ENCODE results near the gene HSD17B1. TPM values are rescaled to one million over a fixed set of nuclear protein-coding genes. Genes with fewer than 3 reads are reported as not detected.

HSD17B1 gene
- total and polyA plus RNA-seq, 2 experiments from 2014 or later: 2.3 to 3.0 TPM

DNA sequence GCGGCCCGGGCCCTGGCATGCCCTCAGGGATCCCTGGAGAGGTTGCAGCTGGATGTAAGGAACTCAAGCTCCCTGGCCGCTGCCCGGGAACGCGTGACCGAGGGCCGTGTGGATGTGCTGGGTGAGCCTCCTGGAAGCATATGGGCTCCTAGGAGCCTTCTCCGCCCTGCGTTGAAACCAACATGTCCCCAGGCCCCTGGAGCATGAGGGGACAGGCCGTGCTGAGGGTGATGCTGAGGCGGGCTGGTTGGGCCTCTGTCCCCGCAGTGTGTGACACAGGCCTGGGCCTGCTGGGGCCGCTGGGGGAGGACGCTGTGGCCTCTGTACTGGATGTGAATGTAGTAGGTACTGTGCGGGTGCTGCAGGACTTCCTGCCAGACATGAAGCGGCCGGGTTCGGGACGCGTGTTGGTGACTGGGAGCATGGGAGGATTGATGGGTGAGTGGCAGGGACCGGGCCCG, 5.7 kb upstream of the HSD17B1 start:
- Histone ChIP-seq H3K36me3 (ENCODE audit: low read depth) (no peaks in the 10 kb centered on the region; the same call in 1 of the 2 replicates), H3K4me1 (ENCODE audit: insufficient read depth) (no peaks in the 10 kb centered on the region), H4K20me1 (ENCODE audit: insufficient read depth) (no peaks in the 10 kb centered on the region), H3K27me3 (replicated peaks; ENCODE audit: insufficient read depth) (no peaks in the 10 kb centered on the region), H3K4me2 (ENCODE audit: unreplicated experiment) (no peak overlapping the region), H3K9ac (no peak overlapping the region), H3K4me3 (no peak overlapping the region), H3F3A (ENCODE audit: insufficient read depth) (0 out of 2 replicates have a peak, but pooled peaks cover 7% of the 10 kb centered on the region), H2AFZ (no peak overlapping the region), H3K27ac (no peak overlapping the region), H3K79me2 (ENCODE audit: insufficient read depth) (peaks cover 9% of the 10 kb centered on the region; the same call in 1 of the 2 replicates), H3K9me3 (ENCODE audit: low read depth) (no peaks in the 10 kb centered on the region), H3K9me2 (ENCODE audit: insufficient read depth) (no peaks in the 10 kb centered on the region)
- in situ Hi-C loops (cut with MboI): no loop called here
- DNase-seq: no peak
- TF ChIP-seq EZH2 (IDR thresholded peaks at IDR 0.05; ENCODE audit: insufficient read depth, poor library complexity, severe bottlenecking): no peak
- WGBS, 2 experiments (ENCODE audit: low coverage in 1 of 2, low lambda C conversion rate in 2 of 2, missing lambda C conversion rate in 2 of 2): 78 to 84% methylated on average over 21 to 22 of the region's 23 CpGs

GRCh38 chr17:42547698-42548069, 5.0 kb upstream of the HSD17B1 start:
- no peaks in the 10 kb centered on the region for H3K36me3 ChIP-seq (ENCODE audit: low read depth)
- no peak overlapping the region for H3K9ac ChIP-seq
- no peak overlapping the region for H2AFZ ChIP-seq
- H3K79me2 ChIP-seq (ENCODE audit: insufficient read depth): peaks cover 9% of the 10 kb centered on the region; the same call in 1 of the 2 replicates
- no peak overlapping the region for H3K4me2 ChIP-seq (ENCODE audit: unreplicated experiment)
- no peak overlapping the region for H3K27ac ChIP-seq
- H3K9me3 ChIP-seq (ENCODE audit: low read depth): no peaks in the 10 kb centered on the region
- no peak overlapping the region for H3K4me3 ChIP-seq
- no peak for TF ChIP-seq EZH2phosphoT487 (IDR thresholded peaks at IDR 0.05; ENCODE audit: insufficient read depth, low read depth)
- in situ Hi-C loops (cut with MboI): no loop called here
- H3F3A ChIP-seq (ENCODE audit: insufficient read depth): 0 out of 2 replicates have a peak, but pooled peaks cover 7% of the 10 kb centered on the region
- WGBS, 2 experiments (ENCODE audit: low coverage in 1 of 2, low lambda C conversion rate in 2 of 2, missing lambda C conversion rate in 2 of 2): 93 to 96% methylated on average over 14 of the region's 14 CpGs
- DNase-seq: no peak
- no peaks in the 10 kb centered on the region for H4K20me1 ChIP-seq (ENCODE audit: insufficient read depth)
- H3K27me3 ChIP-seq (replicated peaks; ENCODE audit: insufficient read depth): no peaks in the 10 kb centered on the region
- no peaks in the 10 kb centered on the region for H3K9me2 ChIP-seq (ENCODE audit: insufficient read depth)
- H3K4me1 ChIP-seq (ENCODE audit: insufficient read depth): no peaks in the 10 kb centered on the region

- in situ Hi-C loops (cut with MboI): no loop called here
- no peaks in the 10 kb centered on the region for H3K9me3 ChIP-seq (ENCODE audit: low read depth)
- WGBS, 2 experiments (ENCODE audit: low coverage in 1 of 2, low lambda C conversion rate in 2 of 2, missing lambda C conversion rate in 2 of 2): 42 to 46% methylated on average over 47 to 74 of the region's 74 CpGs
- no peak overlapping the region for H3K4me2 ChIP-seq (ENCODE audit: unreplicated experiment)
- H3F3A ChIP-seq (ENCODE audit: insufficient read depth): 0 out of 2 replicates have a peak, but pooled peaks cover 7% of the 10 kb centered on the region
- no peak for DNase-seq
- H3K79me2 ChIP-seq (ENCODE audit: insufficient read depth): peaks cover 9% of the 10 kb centered on the region; the same call in 1 of the 2 replicates
- no peak overlapping the region for H2AFZ ChIP-seq
- no peak overlapping the region for H3K27ac ChIP-seq
- H4K20me1 ChIP-seq (ENCODE audit: insufficient read depth): no peaks in the 10 kb centered on the region
- H3K4me3 ChIP-seq: no peak overlapping the region
- no peaks in the 10 kb centered on the region for H3K27me3 ChIP-seq (replicated peaks; ENCODE audit: insufficient read depth)
- H3K36me3 ChIP-seq (ENCODE audit: low read depth): no peaks in the 10 kb centered on the region
- H3K9ac ChIP-seq: no peak overlapping the region
- H3K9me2 ChIP-seq (ENCODE audit: insufficient read depth): no peaks in the 10 kb centered on the region
- TF ChIP-seq EZH2 (IDR thresholded peaks at IDR 0.05; ENCODE audit: insufficient read depth, poor library complexity, severe bottlenecking) (no peak), EZH2phosphoT487 (IDR thresholded peaks at IDR 0.05; ENCODE audit: insufficient read depth, low read depth) (no peak)
- H3K4me1 ChIP-seq (ENCODE audit: insufficient read depth): no peaks in the 10 kb centered on the region
These were observed 4.5 kb upstream of the HSD17B1 start for GRCh38 chr17:42548070-42548837.

DNA sequence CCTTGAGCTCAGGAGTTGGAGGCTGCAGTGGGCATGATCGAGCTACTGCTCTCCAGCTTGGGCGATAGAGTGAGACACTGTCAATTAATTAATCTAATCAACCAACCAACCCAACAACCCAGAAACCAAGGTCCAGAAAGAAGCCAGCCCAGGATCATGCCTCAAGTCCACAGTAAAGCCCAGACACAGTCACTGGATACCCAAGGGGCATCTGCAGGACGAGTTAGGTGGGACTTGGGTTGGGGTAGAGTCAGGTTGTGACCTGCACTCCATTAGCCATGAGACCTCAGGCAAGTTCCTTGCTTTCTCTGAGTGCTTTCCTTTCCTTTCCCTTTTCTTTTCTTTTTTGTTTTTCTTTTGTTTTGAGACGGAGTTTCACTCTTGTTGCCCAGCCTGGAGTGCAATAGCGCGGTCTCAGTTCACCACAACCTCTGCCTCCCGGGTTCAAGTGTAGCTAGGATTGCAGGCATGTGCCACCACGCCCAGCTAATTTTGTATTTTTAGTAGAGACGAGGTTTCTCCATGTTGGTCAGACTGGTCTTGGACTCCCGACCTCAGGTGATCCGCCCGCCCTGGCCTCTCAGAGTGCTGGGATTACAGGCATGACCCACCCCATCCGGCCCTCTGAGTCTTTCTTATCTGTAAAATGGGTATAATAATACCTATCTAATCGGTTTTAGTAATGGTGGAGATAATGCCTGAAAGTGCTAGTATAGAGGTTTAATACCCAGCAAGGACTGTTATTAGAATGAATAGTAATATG, 3.5 kb upstream of the HSD17B1 start:
- DNase-seq: no peak
- H3F3A ChIP-seq (ENCODE audit: insufficient read depth): 0 out of 2 replicates have a peak, but pooled peaks cover 7% of the 10 kb centered on the region
- H3K36me3 ChIP-seq (ENCODE audit: low read depth): no peaks in the 10 kb centered on the region
- no peaks in the 10 kb centered on the region for H3K27me3 ChIP-seq (replicated peaks; ENCODE audit: insufficient read depth)
- H3K9me3 ChIP-seq (ENCODE audit: low read depth): no peaks in the 10 kb centered on the region
- no peak overlapping the region for H3K27ac ChIP-seq
- no peaks in the 10 kb centered on the region for H3K4me1 ChIP-seq (ENCODE audit: insufficient read depth)
- H3K4me3 ChIP-seq: no peak overlapping the region
- TF ChIP-seq EZH2 (IDR thresholded peaks at IDR 0.05; ENCODE audit: insufficient read depth, poor library complexity, severe bottlenecking): no peak
- no peak for TF ChIP-seq EZH2phosphoT487 (IDR thresholded peaks at IDR 0.05; ENCODE audit: insufficient read depth, low read depth)
- 91% methylated on average over 14 of the region's 14 CpGs for WGBS, 2 experiments (ENCODE audit: low coverage in 1 of 2, low lambda C conversion rate in 2 of 2, missing lambda C conversion rate in 2 of 2)
- no peak overlapping the region for H2AFZ ChIP-seq
- H3K79me2 ChIP-seq (ENCODE audit: insufficient read depth): peaks cover 15% of the 10 kb centered on the region; the same call in 1 of the 2 replicates
- H3K9ac ChIP-seq: no peak overlapping the region
- no peaks in the 10 kb centered on the region for H4K20me1 ChIP-seq (ENCODE audit: insufficient read depth)
- in situ Hi-C loops (cut with MboI): no loop called here
- no peaks in the 10 kb centered on the region for H3K9me2 ChIP-seq (ENCODE audit: insufficient read depth)
- no peak overlapping the region for H3K4me2 ChIP-seq (ENCODE audit: unreplicated experiment)
